NCI-H128 (cell line): Measurements from ENCODE around the gene SLC35G2.
"Not testable (repeated sequence)": the region's sequence is repeated elsewhere in the genome, so short reads cannot be mapped to it uniquely, and the experiment has no call there.

Experiments used
- DNase-seq: peaks from one replicate; lab custom pipeline; 2025; ENCODE audit not compliant: unreplicated experiment; lab: John Stamatoyannopoulos, UW

Gene SLC35G2

GRCh38 chr3:136885357-136886213 is 66.7 kb downstream of the SLC35G2 start:
- no peak for DNase-seq

GRCh38 chr3:136889947-136890346 is 71.0 kb downstream of the SLC35G2 start:
- no peak for DNase-seq

- no peak for DNase-seq
Observed at GRCh38 chr3:136891934-136892855, 73.3 kb downstream of the SLC35G2 start.

- no peak for DNase-seq
Observed at GRCh38 chr3:136893848-136894443, 75.0 kb downstream of the SLC35G2 start.

- DNase-seq: not testable (repeated sequence)
Observed at GRCh38 chr3:136897171-136897570, 78.2 kb downstream of the SLC35G2 start.

GRCh38 chr3:136898549-136898948 is 79.6 kb downstream of the SLC35G2 start:
- DNase-seq: no peak

GRCh38 chr3:136898954-136899353 is 80.0 kb downstream of the SLC35G2 start:
- DNase-seq: no peak

- no peak for DNase-seq
Observed at GRCh38 chr3:136899622-136900158, 80.8 kb downstream of the SLC35G2 start.

- DNase-seq: not testable (repeated sequence)
Observed at GRCh38 chr3:136900694-136901093, 81.8 kb downstream of the SLC35G2 start.

GRCh38 chr3:136901391-136901790 is 82.5 kb downstream of the SLC35G2 start:
- DNase-seq: no peak

GRCh38 chr3:136902530-136902929 is 83.6 kb downstream of the SLC35G2 start:
- DNase-seq: not testable (repeated sequence)

GRCh38 chr3:136903899-136904298 is 85.0 kb downstream of the SLC35G2 start:
- no peak for DNase-seq

GRCh38 chr3:136904746-136905145 is 85.8 kb downstream of the SLC35G2 start:
- no peak for DNase-seq
